K562 (cell line): Measurements from ENCODE around the gene CCDC85B. TPM values are rescaled to one million over a fixed set of nuclear protein-coding genes. Genes with fewer than 3 reads are reported as not detected.

ENCODE experiments used
- ATAC-seq: fragments of 200-7000 bp; cut with Tn5 transposase; 3 replicates; pipeline ENCODE4 v1.9.1; 2020; ENCODE audit warnings: moderate library complexity
- BruUV-seq: library from RNA; stranded (reverse); fragments of 400-500 nt; replicated peaks from 2 replicates; lab custom pipeline; 2021; lab: Mats Ljungman, UMichigan
- CTCF ChIA-PET: fragments of 300-600 bp; formaldehyde crosslinking; extraction: SDS; loops from one replicate; lab custom pipeline; 2021; ENCODE audit warnings: low intra/inter-chr PET ratio; lab: Yijun Ruan, JAX
- POLR2A ChIA-PET: fragments of 300-600, 350-650 bp; sonication (Branson Sonifier 250); formaldehyde crosslinking; extraction: SDS; loops from one replicate; lab custom pipeline; 2021; ENCODE audit warnings: antibody characterized with exemption, inconsistent platforms; lab: Yijun Ruan, JAX
- DNase-seq, 4 experiments: peaks; one replicate each; pipeline versions ENCODE4 v3.0.0 to v3.0.0-alpha.2; 2011 to 2018; ENCODE audit warnings: low spot score in 3 of 4, mixed read lengths in 3 of 4; ENCODE audit errors: extremely low read depth in 1 of 4
- FAIRE-seq: peaks from 2 replicates; lab custom pipeline; 2011; peaks lifted over from hg19 to GRCh38; lab: Jason Lieb, UNC
- H2AFZ ChIP-seq: 2 replicates; pipeline ENCODE4 v1.6.0; 2011; ENCODE audit warnings: low read depth, low read length, control low read depth, inconsistent platforms
- H3K27ac ChIP-seq: fragments of 200-600 bp; 3 replicates; pipeline ENCODE4 v1.8.0; 2011; ENCODE audit warnings: low read depth, mild to moderate bottlenecking, control low read depth, inconsistent platforms, low read length, moderate library complexity, mixed read lengths; ENCODE audit errors: extremely low read depth
- H3K27me3 ChIP-seq, 2 experiments: fragments of 300-600 bp in 1 of 2; 2 replicates in 1 of 2; 3 replicates in 1 of 2; pipeline versions ENCODE4 v1.6.0 to v1.8.0; 2011; ENCODE audit warnings: inconsistent platforms in 2 of 2, low read length in 2 of 2, mild to moderate bottlenecking in 1 of 2, mixed read lengths in 1 of 2, moderate library complexity in 1 of 2; ENCODE audit not compliant: control insufficient read depth in 2 of 2, insufficient read depth in 2 of 2
- H3K36me3 ChIP-seq: fragments of 300-600 bp; 3 replicates; pipeline ENCODE4 v1.8.0; 2011; ENCODE audit warnings: mild to moderate bottlenecking, low read length, inconsistent platforms; ENCODE audit not compliant: control insufficient read depth, insufficient read depth
- H3K4me1 ChIP-seq, 2 experiments: fragments of 200-600 bp in 1 of 2; replicated peaks in 1 of 2; 2 replicates in 1 of 2; 3 replicates in 1 of 2; pipeline versions ENCODE4 v1.5.1 to v1.8.0; 2011; ENCODE audit warnings: inconsistent platforms in 2 of 2, low read length in 2 of 2, mild to moderate bottlenecking in 1 of 2, mixed read lengths in 1 of 2, moderate library complexity in 1 of 2; ENCODE audit not compliant: control insufficient read depth in 2 of 2, insufficient read depth in 2 of 2
- H3K4me2 ChIP-seq: 2 replicates; pipeline ENCODE4 v1.6.1; 2011; ENCODE audit warnings: low read length, control low read depth, inconsistent platforms, mixed read lengths; ENCODE audit not compliant: insufficient read depth
- H3K4me3 ChIP-seq: fragments of 200-600 bp; sonication (generic), shearing (Covaris generic); 2 replicates; pipeline ENCODE4 v1.5.1; 2016; ENCODE audit warnings: control low read depth, inconsistent platforms
- H3K79me2 ChIP-seq: fragments of 200-600 bp; 3 replicates; pipeline ENCODE4 v1.8.0; 2011; ENCODE audit warnings: low read length, inconsistent platforms; ENCODE audit not compliant: control insufficient read depth, insufficient read depth
- H3K9ac ChIP-seq, 2 experiments: 2 replicates each; pipeline versions ENCODE4 v1.6.0 to v1.6.1; 2011; ENCODE audit warnings: low read depth in 2 of 2, low read length in 2 of 2, control low read depth in 1 of 2, inconsistent platforms in 1 of 2, mild to moderate bottlenecking in 1 of 2, mixed read lengths in 1 of 2; ENCODE audit not compliant: insufficient read depth in 1 of 2
- H3K9me1 ChIP-seq: one replicate; pipeline ENCODE4 v1.6.0; 2011; ENCODE audit warnings: inconsistent platforms, mild to moderate bottlenecking, low read length, moderate library complexity; ENCODE audit not compliant: control insufficient read depth, insufficient read depth
- H3K9me3 ChIP-seq: replicated peaks from 2 replicates; pipeline ENCODE4 v1.5.1; 2011; ENCODE audit warnings: low read depth, low read length, inconsistent platforms; ENCODE audit not compliant: control insufficient read depth, insufficient read depth
- H4K20me1 ChIP-seq: replicated peaks from 2 replicates; pipeline ENCODE4 v1.6.1; 2011; ENCODE audit warnings: low read length, inconsistent platforms, mixed read lengths; ENCODE audit not compliant: control insufficient read depth, insufficient read depth
- EGR1 ChIP-seq: fragments of 450-650 bp; conservative IDR thresholded peaks from 2 replicates; pipeline ENCODE4 v1.6.1; 2017; ENCODE audit warnings: mild to moderate bottlenecking
- NFIC ChIP-seq: fragments of 450-650 bp; IDR thresholded peaks from 2 replicates; pipeline ENCODE4 v1.6.1; 2017; ENCODE audit warnings: mild to moderate bottlenecking, inconsistent platforms
- ZBTB43 ChIP-seq: sonication (generic); formaldehyde crosslinking; IDR thresholded peaks from 2 replicates; pipeline ENCODE4 v1.8.0; 2023; ENCODE audit warnings: mild to moderate bottlenecking, missing genetic modification reagents
- ZBTB8A ChIP-seq: fragments of 450-650 bp; IDR thresholded peaks from 2 replicates; pipeline ENCODE4 v1.6.1; 2018; ENCODE audit warnings: mild to moderate bottlenecking, moderate library complexity; ENCODE audit not compliant: partially characterized antibody
- ZNF644 ChIP-seq: fragments of 200-800 bp; sonication (Bioruptor generic); IDR thresholded peaks from 2 replicates; pipeline ENCODE4 v1.6.1; 2016; ENCODE audit warnings: low read depth, missing genetic modification characterization, missing compliant biosample characterization
- ZNF77 ChIP-seq: fragments of 250-450 bp; sonication (Bioruptor Pico); IDR thresholded peaks from 2 replicates; pipeline ENCODE4 v1.5.0; 2020
- ZNF830 ChIP-seq: fragments of 250-450 bp; sonication (Bioruptor Pico); IDR thresholded peaks from 2 replicates; pipeline ENCODE4 v1.5.0; 2021; ENCODE audit warnings: mild to moderate bottlenecking
- WGBS: fragments of 100-300 bp; shearing (Covaris generic); methylation state at CpG from one replicate; pipeline ENCODE4 v1.1.6; 2016; ENCODE audit warnings: low coverage, mixed read lengths; ENCODE audit not compliant: insufficient coverage; ENCODE audit errors: missing lambda C conversion rate; 5-methylcytosine and 5-hydroxymethylcytosine counted together
- in situ Hi-C: fragments of 300-500 bp; cut with MboI; formaldehyde crosslinking; loops from 4 replicates; pipeline ENCODE4 v1.15.0; 2018; ENCODE audit warnings: inconsistent platforms, mixed read lengths
- intact Hi-C: fragments of 100-400 bp; cut with micrococcal nuclease; formaldehyde crosslinking; loops from 2 replicates; pipeline ENCODE4 v1.14.2; 2022
- polyA plus RNA-seq, 8 experiments: library from polyadenylated mRNA; depleted of rRNA in 4 of 8; stranded (reverse) in 5 of 8; unstranded in 3 of 8; fragments of >200 nt; fragmentation: Nextera tagmentation in 2 of 8; fragmentation: Illumina TruSeq in 1 of 8; extraction: Ambion mirVana in 2 of 8; extraction: Trizol in 1 of 8; gene quantifications; 2 replicates each; pipeline versions ENCODE4 v1.2.1 to v1.2.3, GENCODE V29; 2011 to 2014; ENCODE audit warnings: inconsistent platforms in 1 of 8, missing spikeins in 1 of 8
- total RNA-seq, 7 experiments: library from RNA; depleted of rRNA in 6 of 7; stranded (reverse); fragments of >200 nt in 6 of 7; fragmentation: Illumina TruSeq in 2 of 7; extraction: Trizol in 2 of 7; gene quantifications; 2 replicates each; pipeline versions ENCODE4 v1.2.1 to v1.2.3, GENCODE V29; 2011 to 2021; ENCODE audit warnings: low replicate concordance in 1 of 7
- TF ChIP-seq, protein P1 (sequence below), 2 experiments: fragments of 450-650 bp in 1 of 2; sonication (generic) in 1 of 2; formaldehyde crosslinking in 1 of 2; IDR thresholded peaks; 2 replicates each; pipeline versions ENCODE4 v1.7.1 to v1.9.0; 2016 to 2022; ENCODE audit warnings: inconsistent platforms in 1 of 2, mild to moderate bottlenecking in 1 of 2, missing genetic modification reagents in 1 of 2

The CCDC85B gene
- total and polyA plus RNA-seq, 9 of the 15 experiments (the other 6 are each of a cell fraction or from before 2014, with no cell fraction given): 0.14 to 138 (median 6.2) TPM

DNA sequence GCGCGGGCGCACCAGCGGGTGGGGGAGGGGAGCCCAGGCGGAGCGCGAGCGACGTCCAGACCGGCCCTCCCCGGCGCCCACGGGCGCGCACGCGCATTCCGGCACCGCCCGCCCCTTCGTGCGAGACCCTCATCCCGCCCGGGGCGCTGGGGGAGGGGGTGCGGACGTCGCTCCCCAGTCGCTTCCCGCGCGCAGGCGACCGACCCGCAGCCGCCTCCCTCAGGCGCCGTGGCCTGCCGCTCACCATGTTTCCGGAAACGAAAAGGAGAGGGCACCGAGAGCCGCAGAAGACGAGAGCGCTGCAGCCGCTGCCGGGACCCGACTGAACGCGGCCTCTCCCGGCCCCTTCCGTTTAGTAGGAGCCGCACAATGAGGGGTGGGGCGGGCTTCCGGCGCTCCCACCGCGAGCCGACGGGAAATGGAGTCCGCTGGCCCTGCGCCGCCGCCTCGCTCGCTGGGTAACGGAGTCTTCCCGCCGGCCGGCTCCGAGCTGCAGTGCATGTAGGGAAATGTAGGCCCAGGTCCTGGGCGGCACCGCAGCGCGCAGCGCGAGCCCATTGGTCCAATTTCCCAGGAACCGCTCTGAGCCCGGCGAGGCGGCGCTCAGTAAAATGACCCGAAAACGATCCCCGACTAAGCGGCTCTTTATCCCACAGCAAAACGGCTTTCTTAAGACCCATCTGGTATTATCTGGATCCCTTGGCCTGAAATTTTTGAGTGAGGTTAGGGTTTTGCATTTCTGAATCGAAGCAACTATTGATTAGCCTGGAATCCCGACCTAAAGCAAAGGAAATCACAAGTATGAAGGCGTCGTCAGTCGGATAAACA is 32.4 kb upstream of the CCDC85B start, which contains the start of gene CFL1:
Gene CFL1, minus strand, starts transcription at position 328 of the 828 bp plus-strand sequence. Its CDS starts 81 bp downstream, at position 247.
- H3K9me1 ChIP-seq: peaks cover 11% of the 10 kb centered on the region
- H3K27me3 ChIP-seq: no peaks in the 10 kb centered on the region; a peak in 1 of 5 replicates
- POLR2A ChIA-PET: interaction anchor here (0.6 to 5.6 kb wide), 33 partner anchors 8 to 790 kb away, joined by 3 to 151 read pairs (median 4); partner anchors contain the start of genes AP5B1, CCDC85B, FIBP and FOSL1
- H3K4me3 ChIP-seq: peak within 1 kb of the TSS; percentile 95
- WGBS: under 1% methylated on average over 43 of the region's 92 CpGs
- no TSS peak for BruUV-seq
- peaks cover 71% of the 10 kb centered on the region for H3K79me2 ChIP-seq
- ATAC-seq (peak; percentile 78), DNase-seq (peak; percentile 85 to 98 (median 88)), FAIRE-seq (peak; percentile 91)
- H2AFZ ChIP-seq: peak within 1 kb of the TSS; percentile 73
- H3K27ac ChIP-seq: peak within 1 kb of the TSS; percentile 96
- peak within 1 kb of the TSS; percentile 99 to 100 for H3K9ac ChIP-seq
- H3K4me1 ChIP-seq: peaks cover 14 to 64% of the 10 kb centered on the region in 2 experiments
- peaks cover 57% of the 10 kb centered on the region for H3K36me3 ChIP-seq
- no peaks in the 10 kb centered on the region for H3K9me3 ChIP-seq
- H3K4me2 ChIP-seq: peak within 1 kb of the TSS; percentile 95
- peaks cover 22% of the 10 kb centered on the region for H4K20me1 ChIP-seq
- CTCF ChIA-PET: interaction anchor here (1.1 kb wide), 1 partner anchor 41 kb away, joined by 4 read pairs; no protein-coding TSS in a partner anchor
- intact Hi-C loops (loop anchor here (5.0 kb wide), 1 partner anchor 44 kb away; the partner anchor contains the start of gene FOSL1), in situ Hi-C loops (no loop called here)
- TF ChIP-seq, protein P1, sequence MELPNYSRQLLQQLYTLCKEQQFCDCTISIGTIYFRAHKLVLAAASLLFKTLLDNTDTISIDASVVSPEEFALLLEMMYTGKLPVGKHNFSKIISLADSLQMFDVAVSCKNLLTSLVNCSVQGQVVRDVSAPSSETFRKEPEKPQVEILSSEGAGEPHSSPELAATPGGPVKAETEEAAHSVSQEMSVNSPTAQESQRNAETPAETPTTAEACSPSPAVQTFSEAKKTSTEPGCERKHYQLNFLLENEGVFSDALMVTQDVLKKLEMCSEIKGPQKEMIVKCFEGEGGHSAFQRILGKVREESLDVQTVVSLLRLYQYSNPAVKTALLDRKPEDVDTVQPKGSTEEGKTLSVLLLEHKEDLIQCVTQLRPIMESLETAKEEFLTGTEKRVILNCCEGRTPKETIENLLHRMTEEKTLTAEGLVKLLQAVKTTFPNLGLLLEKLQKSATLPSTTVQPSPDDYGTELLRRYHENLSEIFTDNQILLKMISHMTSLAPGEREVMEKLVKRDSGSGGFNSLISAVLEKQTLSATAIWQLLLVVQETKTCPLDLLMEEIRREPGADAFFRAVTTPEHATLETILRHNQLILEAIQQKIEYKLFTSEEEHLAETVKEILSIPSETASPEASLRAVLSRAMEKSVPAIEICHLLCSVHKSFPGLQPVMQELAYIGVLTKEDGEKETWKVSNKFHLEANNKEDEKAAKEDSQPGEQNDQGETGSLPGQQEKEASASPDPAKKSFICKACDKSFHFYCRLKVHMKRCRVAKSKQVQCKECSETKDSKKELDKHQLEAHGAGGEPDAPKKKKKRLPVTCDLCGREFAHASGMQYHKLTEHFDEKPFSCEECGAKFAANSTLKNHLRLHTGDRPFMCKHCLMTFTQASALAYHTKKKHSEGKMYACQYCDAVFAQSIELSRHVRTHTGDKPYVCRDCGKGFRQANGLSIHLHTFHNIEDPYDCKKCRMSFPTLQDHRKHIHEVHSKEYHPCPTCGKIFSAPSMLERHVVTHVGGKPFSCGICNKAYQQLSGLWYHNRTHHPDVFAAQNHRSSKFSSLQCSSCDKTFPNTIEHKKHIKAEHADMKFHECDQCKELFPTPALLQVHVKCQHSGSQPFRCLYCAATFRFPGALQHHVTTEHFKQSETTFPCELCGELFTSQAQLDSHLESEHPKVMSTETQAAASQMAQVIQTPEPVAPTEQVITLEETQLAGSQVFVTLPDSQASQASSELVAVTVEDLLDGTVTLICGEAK (IDR thresholded peaks at IDR 0.05): peak; percentile 96
- TF ChIP-seq, protein P1 (CRISPR knock-in tag; IDR thresholded peaks at IDR 0.05): no peak
- TF ChIP-seq ZBTB8A (no peak), ZNF644 (tag) (peak; percentile 61; the same call in 1 of the 2 replicates), ZNF830 (CRISPR knock-in tag) (peak; percentile 30; the same call in 1 of the 2 replicates), ZBTB43 (no peak; the same call in 1 of the 2 replicates), ZNF77 (CRISPR knock-in tag) (no peak), EGR1 (0 out of 2 replicates have a peak, but pooled peaks have one; percentile 5), NFIC (peak; percentile 63)
